Mucosa of descending colon (tissue), 3 donors: ENCODE data around the gene RAB11B. TPM values are rescaled to one million over a fixed set of nuclear protein-coding genes. Genes with fewer than 3 reads are reported as not detected.
"Not testable (repeated sequence)": the region's sequence is repeated elsewhere in the genome, so short reads cannot be mapped to it uniquely, and the experiment has no call there.

Experiments used
- ATAC-seq: fragments of 200-7000 bp; cut with Tn5 transposase; one replicate; pipeline ENCODE4 v1.9.1; 2020; ENCODE audit warnings: mild to moderate bottlenecking, moderate library complexity
- DNase-seq, 3 donors: peaks; one replicate each; pipeline ENCODE4 v3.0.0-alpha.2; 2020
- H3K36me3 ChIP-seq: fragments of 200-600 bp; one replicate; pipeline ENCODE4 v1.8.0; 2021; ENCODE audit warnings: low read depth, mild to moderate bottlenecking
- H3K4me1 ChIP-seq: fragments of 200-600 bp; one replicate; pipeline ENCODE4 v1.8.0; 2021; ENCODE audit warnings: low read depth, mild to moderate bottlenecking
- H3K4me3 ChIP-seq: fragments of 200-600 bp; one replicate; pipeline ENCODE4 v1.8.0; 2021; ENCODE audit warnings: mild to moderate bottlenecking
- H3K9me3 ChIP-seq: fragments of 200-600 bp; one replicate; pipeline ENCODE4 v1.8.0; 2021; ENCODE audit warnings: mild to moderate bottlenecking
- CTCF ChIP-seq: fragments of 200-600 bp; IDR thresholded peaks from one replicate; pipeline ENCODE4 v1.8.0; 2022; ENCODE audit warnings: antibody characterized with exemption, mild to moderate bottlenecking
- intact Hi-C, 2 donors: fragments of 100-400 bp; cut with DNase I in 1 of 2; cut with micrococcal nuclease in 1 of 2; formaldehyde crosslinking; loops; one replicate each; pipeline versions ENCODE4 v1.11.0 to v1.11.1; 2022; cut with DNase I, micrococcal nuclease
- total RNA-seq, 3 donors: library from RNA; stranded (reverse); fragmentation: NEBNext Ultra II Directional in 2 of 3; extraction: Animal tissue kit (Norgen Biotek cat#: 25700) in 2 of 3; gene quantifications; one replicate each; pipeline versions ENCODE4 v1.2.1 to v1.2.4, GENCODE V29; 2021 to 2023
- donor health status: DM: no; HTN: no; CAD: no; lungs with moderate emphysema.
- donor health status: DM: no; HTN: no; CAD: no.
- donor health status: DM: no; HTN: yes; CAD: no.

The RAB11B gene
- total RNA-seq, 3 donors from 2014 or later: 100 to 131 (median 103) TPM

- Histone ChIP-seq H3K9me3 (no peaks in the 10 kb centered on the region), H3K4me1 (peaks cover 10% of the 10 kb centered on the region), H3K36me3 (no peaks in the 10 kb centered on the region), H3K4me3 (no peak overlapping the region)
- ATAC-seq (no peak), DNase-seq (no peak)
- intact Hi-C loops: no loop called here
- no peak for TF ChIP-seq CTCF
Observed at GRCh38 chr19:8421484-8422461, 31.6 kb downstream of the RAB11B start.

GRCh38 chr19:8423817-8424223, 33.7 kb downstream of the RAB11B start:
- Histone ChIP-seq H3K4me1 (peaks cover 10% of the 10 kb centered on the region), H3K36me3 (no peaks in the 10 kb centered on the region), H3K9me3 (no peaks in the 10 kb centered on the region), H3K4me3 (no peak overlapping the region)
- DNase-seq (peak; percentile 74 to 87 (median 85)), ATAC-seq (peak; percentile 95)
- no peak for TF ChIP-seq CTCF
- intact Hi-C loops: no loop called here

GRCh38 chr19:8425331-8425730, 35.2 kb downstream of the RAB11B start:
- H3K36me3 ChIP-seq, H3K4me1 ChIP-seq, intact Hi-C loops, H3K4me3 ChIP-seq, ATAC-seq, H3K9me3 ChIP-seq, DNase-seq: not testable (repeated sequence)

- no peak for DNase-seq
Observed at GRCh38 chr19:8426283-8426682, 36.1 kb downstream of the RAB11B start.

GRCh38 chr19:8429044-8429443, 38.9 kb downstream of the RAB11B start:
- DNase-seq: no peak
- H3K36me3 ChIP-seq: no peaks in the 10 kb centered on the region
- no peaks in the 10 kb centered on the region for H3K9me3 ChIP-seq
- no peak overlapping the region for H3K4me3 ChIP-seq
- intact Hi-C loops: no loop called here
- no peak for TF ChIP-seq CTCF
- H3K4me1 ChIP-seq: peaks cover 5% of the 10 kb centered on the region
- no peak for ATAC-seq

More at GRCh38 chr19:8426283-8426682, 36.1 kb downstream of the RAB11B start:
- Histone ChIP-seq H3K4me1 (peaks cover 10% of the 10 kb centered on the region), H3K4me3 (no peak overlapping the region), H3K9me3 (no peaks in the 10 kb centered on the region), H3K36me3 (no peaks in the 10 kb centered on the region)
- TF ChIP-seq CTCF: no peak
- no peak for ATAC-seq
- intact Hi-C loops: no loop called here

- Histone ChIP-seq H3K4me3 (no peak overlapping the region), H3K9me3 (no peaks in the 10 kb centered on the region), H3K4me1 (peaks cover 8% of the 10 kb centered on the region), H3K36me3 (no peaks in the 10 kb centered on the region)
- ATAC-seq (no peak), DNase-seq (no peak)
- intact Hi-C loops: no loop called here
- TF ChIP-seq CTCF: no peak
Observed at GRCh38 chr19:8429826-8430225, 39.7 kb downstream of the RAB11B start.
